ENCODE data around the gene TEDC2.
"Not testable (repeated sequence)": the region's sequence is repeated elsewhere in the genome, so short reads cannot be mapped to it uniquely, and the experiment has no call there.

Gene TEDC2

GRCh38 chr16:2476741-2477140 is 16.8 kb downstream of the TEDC2 start:
- in situ Hi-C loops (cut with HindIII; ENCODE audit: low sequenced_read_pairs), result no loop called here
- H3K4me3 ChIP-seq (ENCODE audit: low read depth, low read length), result no peak overlapping the region
- no peak for DNase-seq (ENCODE audit: low read depth, low spot score)
- TF ChIP-seq CTCF (IDR thresholded peaks at IDR 0.05; ENCODE audit: low read depth, low read length), result no peak

DNA sequence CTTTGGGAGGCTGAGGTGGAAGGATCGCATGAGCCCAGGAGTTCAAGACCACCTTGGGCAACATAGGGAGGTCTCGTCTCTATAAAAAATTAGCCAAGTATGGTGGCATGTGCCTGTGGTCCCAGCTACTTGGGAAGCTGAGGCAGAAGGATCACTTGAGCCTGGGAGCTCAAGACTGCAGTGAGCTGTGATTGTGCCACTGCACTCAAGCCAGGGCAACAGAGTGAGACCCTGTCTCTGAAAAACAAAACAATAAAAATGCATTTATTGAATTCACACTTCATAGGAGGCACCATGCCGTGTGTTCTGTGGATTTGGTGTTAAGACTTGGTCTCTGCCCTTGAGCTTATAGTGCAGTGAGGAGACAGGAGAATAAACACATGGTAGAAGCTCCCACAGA is 17.4 kb downstream of the TEDC2 start:
- no peak for DNase-seq (ENCODE audit: low read depth, low spot score)
- in situ Hi-C loops (cut with HindIII; ENCODE audit: low sequenced_read_pairs), result no loop called here
- no peak overlapping the region for H3K4me3 ChIP-seq (ENCODE audit: low read depth, low read length)
- no peak for TF ChIP-seq CTCF (IDR thresholded peaks at IDR 0.05; ENCODE audit: low read depth, low read length)

DNA sequence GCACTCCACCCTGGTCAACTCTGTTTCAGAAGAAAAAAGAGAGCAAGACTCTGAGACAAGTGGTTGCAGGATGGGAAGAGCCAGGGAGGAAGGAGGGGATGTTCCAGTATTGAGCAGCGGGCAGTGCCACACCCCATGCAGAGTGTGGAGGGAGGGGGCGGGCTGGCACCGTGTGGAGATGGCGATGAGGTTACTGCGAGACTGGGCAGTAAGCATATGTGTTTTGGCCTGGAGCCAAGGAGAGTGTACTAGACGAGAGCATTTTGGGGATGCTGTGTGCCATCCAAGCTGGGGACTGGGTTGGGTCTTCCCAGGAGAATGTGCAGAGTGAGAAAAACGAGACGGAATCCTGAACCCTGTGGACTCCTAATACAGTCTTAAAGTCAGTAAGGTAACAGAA is 18.4 kb downstream of the TEDC2 start:
- no peak for DNase-seq (ENCODE audit: low read depth, low spot score)
- H3K4me3 ChIP-seq (ENCODE audit: low read depth, low read length), result no peak overlapping the region
- in situ Hi-C loops (cut with HindIII; ENCODE audit: low sequenced_read_pairs), result no loop called here
- no peak for TF ChIP-seq CTCF (IDR thresholded peaks at IDR 0.05; ENCODE audit: low read depth, low read length)

- H3K4me3 ChIP-seq (ENCODE audit: low read depth, low read length); in situ Hi-C loops (cut with HindIII; ENCODE audit: low sequenced_read_pairs); DNase-seq (ENCODE audit: low read depth, low spot score): not testable (repeated sequence)
Measured at GRCh38 chr16:2479996-2480395, 20.1 kb downstream of the TEDC2 start.

GRCh38 chr16:2480948-2481347 is 21.0 kb downstream of the TEDC2 start:
- DNase-seq (ENCODE audit: low read depth, low spot score), result no peak
- in situ Hi-C loops (cut with HindIII; ENCODE audit: low sequenced_read_pairs), result no loop called here
- no peak overlapping the region for H3K4me3 ChIP-seq (ENCODE audit: low read depth, low read length)
- TF ChIP-seq CTCF (IDR thresholded peaks at IDR 0.05; ENCODE audit: low read depth, low read length), result no peak

DNA sequence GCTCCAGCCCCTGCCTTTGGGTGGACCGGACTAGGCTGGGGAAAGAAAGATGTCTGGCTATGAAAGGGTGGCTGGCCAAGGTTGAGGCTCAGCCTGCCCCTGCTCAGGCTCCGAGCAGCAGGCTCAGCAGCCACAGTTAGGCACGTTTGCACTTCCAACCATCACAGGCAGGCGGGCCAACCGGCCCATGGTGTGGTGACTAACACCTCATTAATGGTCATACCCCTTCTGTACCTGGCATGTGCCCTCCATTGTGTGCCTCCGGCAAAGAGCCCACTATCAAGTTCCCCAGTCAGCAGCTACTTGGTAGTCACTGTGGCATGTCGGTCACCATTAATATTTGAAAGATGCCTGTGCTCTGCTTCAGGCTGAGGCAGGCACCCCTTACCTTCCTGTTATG is 21.8 kb downstream of the TEDC2 start:
- H3K4me3 ChIP-seq (ENCODE audit: low read depth, low read length), result no peak overlapping the region
- in situ Hi-C loops (cut with HindIII; ENCODE audit: low sequenced_read_pairs), result no loop called here
- no peak for DNase-seq (ENCODE audit: low read depth, low spot score)
- no peak for TF ChIP-seq CTCF (IDR thresholded peaks at IDR 0.05; ENCODE audit: low read depth, low read length)

GRCh38 chr16:2482249-2482648 is 22.3 kb downstream of the TEDC2 start:
- no peak for TF ChIP-seq CTCF (IDR thresholded peaks at IDR 0.05; ENCODE audit: low read depth, low read length)
- DNase-seq (ENCODE audit: low read depth, low spot score), result no peak
- no peak overlapping the region for H3K4me3 ChIP-seq (ENCODE audit: low read depth, low read length)
- in situ Hi-C loops (cut with HindIII; ENCODE audit: low sequenced_read_pairs), result no loop called here
